Tibial nerve (tissue), 4 donors: ENCODE measurements around the gene INSM1. TPM values are rescaled to one million over a fixed set of nuclear protein-coding genes. Genes with fewer than 3 reads are reported as not detected.

Experiments used
- DNase-seq, 2 donors: peaks; one replicate each; pipeline ENCODE4 v3.0.0-alpha.2; 2019; ENCODE audit warnings: low spot score in 2 of 2
- H3K27ac ChIP-seq, 4 donors: fragments of 200-600 bp; sonication (generic) in 3 of 4; one replicate each; pipeline ENCODE4 v1.5.1; 2017 to 2019; ENCODE audit warnings: mild to moderate bottlenecking in 1 of 4
- H3K27me3 ChIP-seq, 2 donors: fragments of 200-600 bp; sonication (generic) in 1 of 2; one replicate each; pipeline versions ENCODE4 v1.5.1 to v1.6.0; 2017 to 2019
- H3K36me3 ChIP-seq, 3 donors: fragments of 200-600 bp; sonication (generic); one replicate each; pipeline ENCODE4 v1.5.1; 2018 to 2019
- H3K4me1 ChIP-seq, 4 donors: fragments of 200-600 bp; sonication (generic) in 3 of 4; one replicate each; pipeline ENCODE4 v1.5.1; 2017 to 2019
- H3K4me3 ChIP-seq, 4 donors: fragments of 200-600 bp; sonication (generic) in 3 of 4; one replicate each; pipeline ENCODE4 v1.5.1; 2017 to 2019; ENCODE audit warnings: mild to moderate bottlenecking in 1 of 4, moderate library complexity in 1 of 4
- H3K9me3 ChIP-seq, 4 donors: fragments of 200-600 bp; sonication (generic) in 3 of 4; one replicate each; pipeline ENCODE4 v1.5.1; 2017 to 2019
- EP300 ChIP-seq, 2 donors: sonication (generic); formaldehyde crosslinking; IDR thresholded peaks; one replicate each; pipeline ENCODE4 v1.6.1; 2017; ENCODE audit warnings: antibody characterized with exemption in 2 of 2, mild to moderate bottlenecking in 1 of 2
- POLR2A ChIP-seq, 2 donors: fragments of 450-650 bp; IDR thresholded peaks; one replicate each; pipeline ENCODE4 v1.6.1; 2017; ENCODE audit warnings: antibody characterized with exemption in 2 of 2, mild to moderate bottlenecking in 2 of 2, moderate library complexity in 2 of 2
- WGBS, 2 donors: methylation state at CpG; one replicate each; pipeline ENCODE4 v1.1.5; 2018; 5-methylcytosine and 5-hydroxymethylcytosine counted together
- total RNA-seq, 4 donors: library from RNA; depleted of rRNA; stranded (reverse); fragments of >200 nt; gene quantifications; one replicate each; pipeline ENCODE4 v1.1.0, GENCODE V29; 2016
- TF ChIP-seq, protein P1 (sequence below), 5 experiments: fragments of 200-600 bp in 3 of 5; fragments of 450-650 bp in 2 of 5; sonication (generic) in 3 of 5; IDR thresholded peaks; one replicate each; pipeline ENCODE4 v1.5.1; 2016 to 2019; ENCODE audit warnings: antibody characterized with exemption in 5 of 5, mild to moderate bottlenecking in 3 of 5, moderate library complexity in 2 of 5

INSM1 gene
- total RNA-seq, 4 donors from 2014 or later, result not detected

DNA sequence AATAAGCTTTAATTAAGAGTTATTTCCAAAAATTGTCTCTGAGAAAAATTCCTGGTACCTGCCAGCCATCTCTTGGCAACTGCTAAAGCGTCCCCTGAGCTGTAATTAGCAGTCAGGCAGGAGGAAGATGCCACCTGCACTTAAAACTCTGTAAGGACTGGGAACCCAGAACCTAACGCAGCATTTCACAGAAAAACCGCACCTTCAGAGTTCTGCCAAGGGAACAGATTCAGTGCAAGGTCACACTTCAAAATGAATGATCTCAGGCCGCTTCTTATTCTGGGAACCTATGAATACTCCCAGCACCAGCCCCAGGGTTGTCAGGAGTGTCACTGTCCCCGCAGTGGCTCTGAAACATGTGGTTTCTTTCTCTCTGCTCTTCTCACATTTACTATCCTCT lies 36.7 kb downstream of the INSM1 start:
- no peaks in the 10 kb centered on the region for H3K9me3 ChIP-seq
- H3K27me3 ChIP-seq, result no peaks in the 10 kb centered on the region
- 94 to 98% methylated on average over 5 of the region's 5 CpGs for WGBS, 2 donors
- no peak for TF ChIP-seq POLR2A (IDR thresholded peaks at IDR 0.05)
- no peak for TF ChIP-seq EP300 (IDR thresholded peaks at IDR 0.05)
- TF ChIP-seq, protein P1, sequence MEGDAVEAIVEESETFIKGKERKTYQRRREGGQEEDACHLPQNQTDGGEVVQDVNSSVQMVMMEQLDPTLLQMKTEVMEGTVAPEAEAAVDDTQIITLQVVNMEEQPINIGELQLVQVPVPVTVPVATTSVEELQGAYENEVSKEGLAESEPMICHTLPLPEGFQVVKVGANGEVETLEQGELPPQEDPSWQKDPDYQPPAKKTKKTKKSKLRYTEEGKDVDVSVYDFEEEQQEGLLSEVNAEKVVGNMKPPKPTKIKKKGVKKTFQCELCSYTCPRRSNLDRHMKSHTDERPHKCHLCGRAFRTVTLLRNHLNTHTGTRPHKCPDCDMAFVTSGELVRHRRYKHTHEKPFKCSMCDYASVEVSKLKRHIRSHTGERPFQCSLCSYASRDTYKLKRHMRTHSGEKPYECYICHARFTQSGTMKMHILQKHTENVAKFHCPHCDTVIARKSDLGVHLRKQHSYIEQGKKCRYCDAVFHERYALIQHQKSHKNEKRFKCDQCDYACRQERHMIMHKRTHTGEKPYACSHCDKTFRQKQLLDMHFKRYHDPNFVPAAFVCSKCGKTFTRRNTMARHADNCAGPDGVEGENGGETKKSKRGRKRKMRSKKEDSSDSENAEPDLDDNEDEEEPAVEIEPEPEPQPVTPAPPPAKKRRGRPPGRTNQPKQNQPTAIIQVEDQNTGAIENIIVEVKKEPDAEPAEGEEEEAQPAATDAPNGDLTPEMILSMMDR (IDR thresholded peaks at IDR 0.05), result no peak
- no peak for DNase-seq
- H3K4me1 ChIP-seq, result peaks cover 0 to 7% (median 0%) of the 10 kb centered on the region in 4 donors
- H3K4me3 ChIP-seq, result no peak overlapping the region
- peaks cover 0 to 13% (median 0%) of the 10 kb centered on the region in 3 donors for H3K36me3 ChIP-seq
- no peak overlapping the region for H3K27ac ChIP-seq

DNA sequence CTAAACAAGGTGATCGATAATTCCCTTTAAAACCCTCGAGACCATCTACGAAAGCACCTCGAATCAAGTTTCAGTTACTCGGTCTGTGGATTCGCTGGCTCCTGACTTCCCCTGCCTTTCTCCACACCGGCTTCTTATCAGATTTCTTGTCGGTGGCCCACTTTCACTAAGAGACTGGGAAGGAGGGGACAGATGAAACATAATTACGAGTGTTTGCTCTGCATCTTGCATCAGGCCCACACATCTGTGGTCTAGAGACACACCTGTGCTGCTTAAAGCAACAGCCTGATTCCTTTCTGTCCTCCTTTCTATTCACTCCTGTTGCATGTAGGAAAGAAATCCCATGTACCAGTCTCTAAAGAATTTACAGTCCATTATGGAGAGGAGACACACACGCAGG lies 37.7 kb downstream of the INSM1 start:
- DNase-seq, result no peak
- H3K4me3 ChIP-seq, result no peak overlapping the region
- no peaks in the 10 kb centered on the region for H3K27me3 ChIP-seq
- peaks cover 0 to 7% (median 2%) of the 10 kb centered on the region in 4 donors for H3K4me1 ChIP-seq
- H3K27ac ChIP-seq, result no peak overlapping the region
- TF ChIP-seq, protein P1 (IDR thresholded peaks at IDR 0.05), result no peak
- no peak for TF ChIP-seq EP300 (IDR thresholded peaks at IDR 0.05)
- no peak for TF ChIP-seq POLR2A (IDR thresholded peaks at IDR 0.05)
- peaks cover 0 to 7% (median 0%) of the 10 kb centered on the region in 3 donors for H3K36me3 ChIP-seq
- H3K9me3 ChIP-seq, result no peaks in the 10 kb centered on the region
- 93 to 94% methylated on average over 10 of the region's 10 CpGs for WGBS, 2 donors

DNA sequence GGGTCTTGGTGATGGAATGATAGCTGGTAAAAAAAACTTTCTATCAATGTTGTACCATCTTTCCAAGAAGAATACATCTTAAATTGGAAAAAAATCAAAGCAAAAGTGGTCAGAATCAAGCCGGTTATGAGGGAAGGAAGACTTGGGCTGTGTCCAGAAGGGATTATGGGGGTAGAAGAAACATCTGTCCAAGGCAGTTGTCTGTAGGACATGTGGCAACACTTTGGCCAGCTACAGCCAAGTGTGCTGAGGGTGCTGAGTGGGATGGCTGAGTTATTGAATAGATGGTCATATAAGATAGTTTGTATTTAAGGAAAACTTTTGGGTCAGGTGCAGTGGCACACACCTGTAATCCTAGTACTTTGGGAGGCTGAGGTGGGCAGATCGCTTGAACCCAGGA lies 38.4 kb downstream of the INSM1 start:
- H3K27ac ChIP-seq, result no peak overlapping the region
- 74 to 87% methylated on average over 2 of the region's 2 CpGs for WGBS, 2 donors
- no peak overlapping the region for H3K4me3 ChIP-seq
- H3K4me1 ChIP-seq, result peaks cover 0 to 7% (median 3%) of the 10 kb centered on the region in 4 donors
- H3K27me3 ChIP-seq, result no peaks in the 10 kb centered on the region
- DNase-seq, result no peak
- no peaks in the 10 kb centered on the region for H3K9me3 ChIP-seq
- TF ChIP-seq, protein P1 (IDR thresholded peaks at IDR 0.05), result no peak
- TF ChIP-seq POLR2A (IDR thresholded peaks at IDR 0.05), result no peak
- TF ChIP-seq EP300 (IDR thresholded peaks at IDR 0.05), result no peak
- H3K36me3 ChIP-seq, result peaks cover 0 to 7% (median 0%) of the 10 kb centered on the region in 3 donors

DNA sequence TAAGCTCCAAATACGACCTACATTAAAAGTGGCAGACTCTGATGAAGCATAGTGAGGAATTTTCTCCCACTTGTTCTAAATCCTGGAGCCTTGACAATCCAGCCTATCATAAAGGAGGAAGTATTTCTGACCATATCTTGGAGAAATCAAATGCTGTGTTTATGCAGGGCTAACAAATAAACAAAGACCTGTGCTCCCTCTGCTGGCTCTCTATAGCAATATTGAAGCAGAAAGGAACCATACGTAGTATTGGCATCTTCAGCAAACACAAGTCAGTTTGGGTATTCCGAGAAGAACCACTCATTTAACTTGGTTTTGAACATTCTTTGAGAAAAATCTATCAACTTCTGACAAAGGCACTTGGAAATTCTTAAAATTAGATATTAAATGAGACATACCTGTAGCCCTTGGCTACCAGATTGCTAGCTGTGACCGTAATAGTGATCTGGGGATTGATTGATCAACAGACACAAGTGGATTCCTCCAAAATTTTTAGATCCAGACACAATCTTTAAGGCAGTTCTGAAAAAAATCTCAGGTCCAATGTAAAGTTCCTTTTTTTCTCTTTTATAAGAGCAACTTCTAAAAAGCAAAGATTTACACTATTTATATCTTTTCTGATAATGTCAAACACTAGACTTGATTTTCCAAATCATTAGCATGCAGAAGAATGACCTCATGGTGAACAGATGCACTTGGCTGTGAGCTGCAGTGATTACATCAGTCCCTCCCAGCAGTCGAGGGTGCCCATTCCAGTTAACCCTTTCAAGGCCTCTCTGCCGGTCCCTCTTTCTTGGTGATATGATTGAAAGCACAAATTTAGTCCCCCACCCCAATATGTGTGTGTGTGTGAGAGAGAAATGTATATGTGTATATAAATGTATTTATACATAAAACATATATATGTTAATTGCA lies 40.2 kb downstream of the INSM1 start:
- DNase-seq, result no peak
- H3K27me3 ChIP-seq, result no peaks in the 10 kb centered on the region
- no peak overlapping the region for H3K4me3 ChIP-seq
- H3K9me3 ChIP-seq, result no peaks in the 10 kb centered on the region
- WGBS, 2 donors, result 37 to 46% methylated on average over 6 of the region's 6 CpGs
- peaks cover 0 to 7% (median 3%) of the 10 kb centered on the region in 4 donors for H3K4me1 ChIP-seq
- no peak overlapping the region for H3K27ac ChIP-seq
- peaks cover 0 to 4% (median 0%) of the 10 kb centered on the region in 3 donors for H3K36me3 ChIP-seq
- TF ChIP-seq, protein P1 (IDR thresholded peaks at IDR 0.05), result no peak
- TF ChIP-seq POLR2A (IDR thresholded peaks at IDR 0.05) (no peak), EP300 (IDR thresholded peaks at IDR 0.05) (no peak)

DNA sequence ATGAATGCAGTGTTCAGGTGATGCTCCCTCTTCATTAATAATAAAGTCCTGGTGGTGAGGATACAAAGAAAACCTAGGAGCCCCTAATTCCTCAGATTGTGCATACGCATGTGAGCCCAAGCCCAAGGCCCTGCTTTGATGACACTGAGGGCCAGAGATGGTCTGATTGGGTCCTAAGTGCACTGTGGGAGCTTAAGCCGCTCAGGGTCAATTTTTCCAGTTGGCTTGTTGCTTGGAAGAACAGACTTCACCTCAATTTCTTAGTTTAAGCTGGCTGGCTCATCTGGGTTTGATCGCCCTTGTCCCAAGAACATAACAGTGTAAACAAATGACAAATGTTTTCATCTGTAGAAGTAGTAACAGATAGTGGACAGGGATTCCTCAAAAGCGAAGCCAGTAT lies 41.4 kb downstream of the INSM1 start:
- no peak overlapping the region for H3K27ac ChIP-seq

More for the DNA sequence above, 41.4 kb downstream of the INSM1 start:
- Histone ChIP-seq H3K27me3 (no peaks in the 10 kb centered on the region), H3K36me3 (no peaks in the 10 kb centered on the region), H3K4me1 (peaks cover 0 to 7% (median 3%) of the 10 kb centered on the region in 4 donors), H3K9me3 (no peaks in the 10 kb centered on the region), H3K4me3 (no peak overlapping the region)
- 96% methylated on average over 4 of the region's 4 CpGs for WGBS, 2 donors
- TF ChIP-seq POLR2A (IDR thresholded peaks at IDR 0.05), result no peak
- no peak for TF ChIP-seq EP300 (IDR thresholded peaks at IDR 0.05)
- TF ChIP-seq, protein P1 (IDR thresholded peaks at IDR 0.05), result no peak
- DNase-seq, result no peak
